T-helper 9 cell (primary cell): Measurements from ENCODE around the gene MLLT6.

Experiments
- DNase-seq: peaks from one replicate; pipeline ENCODE4 v3.0.0-alpha.2; 2020
- total RNA-seq, 2 donors: gene quantifications; one replicate each; lab custom pipeline; 2026; lab: John Stamatoyannopoulos, UW

Gene MLLT6
- 584 to 653 reads per million in 2 donors for total RNA-seq

GRCh38 chr17:38704606-38705522 lies at the start of gene MLLT6:
TSS of gene MLLT6 (plus strand) at chr17:38705273. CDS start at chr17:38705633, 360 bp downstream.
- peak; percentile 78 for DNase-seq

- no peak for DNase-seq
Observed at GRCh38 chr17:38656959-38657823, 47.9 kb upstream of the MLLT6 start.

GRCh38 chr17:38657824-38658740 lies 47.0 kb upstream of the MLLT6 start:
- DNase-seq = no peak

- DNase-seq = no peak
Observed at GRCh38 chr17:38658741-38659345, 46.2 kb upstream of the MLLT6 start.

GRCh38 chr17:38659415-38659814 lies 45.7 kb upstream of the MLLT6 start:
- no peak for DNase-seq

GRCh38 chr17:38660097-38661025 lies 44.7 kb upstream of the MLLT6 start:
- no peak for DNase-seq

DNA sequence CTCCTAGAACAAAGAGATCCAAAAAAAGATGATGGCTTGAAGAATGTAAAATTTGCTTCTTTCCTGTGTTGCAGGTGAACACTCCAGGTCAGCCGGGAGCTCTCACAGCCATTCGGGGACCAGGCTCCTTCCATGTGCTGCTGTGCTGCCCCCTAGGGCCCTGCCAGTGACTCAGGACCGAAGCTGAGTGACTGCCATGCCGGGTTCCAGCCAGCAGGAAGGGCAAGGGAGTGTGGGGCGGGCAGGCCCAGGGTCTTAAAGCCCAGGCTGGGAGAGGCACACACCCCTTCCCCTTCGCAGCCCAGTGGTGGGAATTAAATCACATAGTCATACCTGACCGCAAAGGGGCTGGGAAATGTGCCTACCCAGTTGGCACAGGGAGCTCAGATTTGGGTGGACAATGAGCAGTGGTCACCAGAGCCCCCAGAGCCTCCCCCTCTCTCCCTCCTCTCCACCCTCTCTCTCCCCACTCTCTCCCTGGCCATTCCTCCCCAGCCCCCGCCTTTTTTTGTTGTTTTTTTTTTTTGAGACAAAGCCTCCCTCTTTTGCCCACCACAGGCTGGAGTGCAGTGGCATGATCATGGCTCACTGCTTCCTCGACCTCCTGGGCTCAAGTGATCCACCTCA lies 41.8 kb upstream of the MLLT6 start:
- DNase-seq = no peak

- DNase-seq = no peak
Observed at GRCh38 chr17:38663964-38664644, 41.0 kb upstream of the MLLT6 start.

DNA sequence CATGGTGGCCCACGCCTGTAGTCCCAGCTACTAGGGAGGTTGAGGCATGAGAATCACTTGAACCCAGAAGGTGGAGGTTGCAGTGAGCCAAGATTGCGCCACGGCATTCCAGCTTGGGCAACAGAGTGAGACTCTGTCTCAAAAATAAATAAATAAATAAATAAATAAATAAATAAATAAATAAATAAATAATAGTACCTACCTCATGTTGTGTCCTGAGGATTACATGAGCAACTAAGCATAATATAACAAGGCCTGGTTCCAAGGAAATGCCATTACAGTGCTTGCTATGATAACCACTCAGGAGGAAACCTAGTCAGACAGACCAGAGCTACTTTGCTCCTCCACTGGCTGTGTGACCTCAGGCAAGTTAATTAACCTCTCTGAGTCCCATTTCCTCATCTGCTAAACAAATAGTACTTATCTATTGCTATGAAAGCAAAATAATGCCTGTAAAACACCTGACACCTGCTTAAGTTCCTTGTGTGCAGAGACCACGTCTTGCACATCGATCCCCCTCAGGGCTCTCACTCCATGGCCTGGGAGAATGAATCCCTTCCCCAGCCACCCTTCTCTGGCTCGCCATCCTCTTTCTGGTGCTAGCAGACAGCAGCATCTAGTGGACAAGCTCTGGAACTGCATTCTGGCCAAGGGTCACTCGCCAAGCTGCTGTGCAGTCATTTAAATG lies 37.8 kb upstream of the MLLT6 start:
- DNase-seq = peak; percentile 34

DNA sequence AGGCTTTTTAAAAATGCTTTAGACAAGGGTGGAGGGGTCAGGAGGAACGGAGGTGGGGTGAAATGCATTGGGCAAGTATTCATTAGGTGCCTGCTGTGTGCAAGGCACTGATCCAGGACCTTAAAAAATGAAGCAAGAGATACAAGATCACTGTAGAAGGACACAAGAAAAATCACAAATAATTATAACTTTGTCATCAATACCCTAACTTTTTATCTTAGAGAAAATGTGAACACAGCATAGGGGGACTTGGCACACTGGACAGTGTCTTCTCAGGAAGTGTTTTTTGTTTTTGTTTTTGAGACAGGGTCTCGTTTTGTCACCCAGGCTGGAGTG lies 37.3 kb upstream of the MLLT6 start:
- DNase-seq = no peak

DNA sequence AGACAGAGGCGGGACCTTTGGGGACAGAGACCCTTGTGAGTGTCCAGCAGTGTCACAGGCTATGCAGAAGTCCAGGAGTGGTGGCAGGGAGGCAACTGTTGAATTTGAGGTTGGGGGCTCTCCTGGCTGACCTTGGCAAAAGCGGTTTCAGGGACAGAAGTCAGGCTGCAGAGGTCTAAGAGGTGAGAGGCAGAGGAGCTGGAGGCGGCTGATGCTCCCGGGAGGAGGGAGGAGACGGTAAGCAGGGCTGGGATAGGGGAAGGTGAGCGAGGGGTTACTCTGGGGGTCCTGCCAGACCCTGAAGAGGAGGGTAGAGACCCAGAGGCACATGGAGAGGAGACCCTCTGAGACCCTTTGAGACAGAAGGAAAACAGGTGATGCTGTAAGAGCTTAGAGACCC lies 35.6 kb upstream of the MLLT6 start:
- DNase-seq = no peak

GRCh38 chr17:38671939-38672720 lies 32.9 kb upstream of the MLLT6 start:
- no peak for DNase-seq

- no peak for DNase-seq
Observed at GRCh38 chr17:38672788-38673706, 32.0 kb upstream of the MLLT6 start.

DNA sequence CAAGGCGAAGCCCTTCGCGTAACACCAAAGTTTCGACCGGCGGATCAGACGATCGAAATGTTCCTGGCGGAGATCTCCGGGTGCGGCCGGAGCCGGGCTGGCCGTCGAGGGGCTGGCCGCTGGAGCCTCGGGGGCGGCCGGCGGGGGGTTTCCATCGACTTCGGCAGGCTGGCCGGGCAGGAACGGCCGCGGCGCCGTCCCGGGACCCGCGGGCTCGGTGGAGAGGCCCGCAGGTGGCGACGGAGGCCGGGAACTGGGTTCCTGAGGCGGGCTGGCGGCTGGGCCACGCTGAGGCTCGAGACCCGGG lies 31.4 kb upstream of the MLLT6 start:
- no peak for DNase-seq

DNA sequence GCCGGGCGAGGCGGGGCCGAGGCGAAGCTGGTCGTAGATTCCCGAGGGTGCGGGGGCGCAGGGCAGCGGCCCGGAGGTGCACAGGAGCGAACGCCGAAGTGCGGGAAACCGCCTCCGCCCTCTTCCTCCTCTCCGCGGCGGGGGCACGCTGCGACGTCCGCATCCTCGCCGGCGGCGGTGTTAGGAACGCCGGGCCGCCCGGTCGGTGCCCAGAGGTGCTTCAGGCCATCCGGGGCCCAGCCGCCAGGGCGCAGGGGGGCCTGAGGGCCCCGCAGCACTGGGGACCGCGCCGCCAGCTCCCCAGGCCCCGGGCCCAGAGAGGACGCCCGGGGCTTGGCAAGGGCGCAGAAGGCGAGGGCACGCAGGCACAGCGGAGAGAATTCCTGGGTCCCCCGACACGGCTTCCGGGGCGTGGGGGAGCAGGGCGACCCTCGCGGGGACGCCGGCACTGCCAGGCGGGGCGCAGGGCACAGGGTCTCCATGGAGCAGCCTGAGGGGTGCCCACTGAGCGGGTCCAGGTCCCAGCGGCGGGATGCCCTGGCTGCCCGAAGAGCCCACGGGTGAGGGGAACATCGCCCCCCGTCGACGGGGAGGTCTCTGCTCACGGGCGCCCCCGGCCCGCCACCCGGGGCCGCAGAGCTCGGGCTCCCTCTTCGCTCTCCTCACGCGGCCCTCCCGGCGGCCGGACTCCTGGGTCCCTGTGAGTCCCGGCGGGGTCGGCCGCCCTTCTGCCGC lies 30.9 kb upstream of the MLLT6 start:
- DNase-seq = peak; percentile 7

DNA sequence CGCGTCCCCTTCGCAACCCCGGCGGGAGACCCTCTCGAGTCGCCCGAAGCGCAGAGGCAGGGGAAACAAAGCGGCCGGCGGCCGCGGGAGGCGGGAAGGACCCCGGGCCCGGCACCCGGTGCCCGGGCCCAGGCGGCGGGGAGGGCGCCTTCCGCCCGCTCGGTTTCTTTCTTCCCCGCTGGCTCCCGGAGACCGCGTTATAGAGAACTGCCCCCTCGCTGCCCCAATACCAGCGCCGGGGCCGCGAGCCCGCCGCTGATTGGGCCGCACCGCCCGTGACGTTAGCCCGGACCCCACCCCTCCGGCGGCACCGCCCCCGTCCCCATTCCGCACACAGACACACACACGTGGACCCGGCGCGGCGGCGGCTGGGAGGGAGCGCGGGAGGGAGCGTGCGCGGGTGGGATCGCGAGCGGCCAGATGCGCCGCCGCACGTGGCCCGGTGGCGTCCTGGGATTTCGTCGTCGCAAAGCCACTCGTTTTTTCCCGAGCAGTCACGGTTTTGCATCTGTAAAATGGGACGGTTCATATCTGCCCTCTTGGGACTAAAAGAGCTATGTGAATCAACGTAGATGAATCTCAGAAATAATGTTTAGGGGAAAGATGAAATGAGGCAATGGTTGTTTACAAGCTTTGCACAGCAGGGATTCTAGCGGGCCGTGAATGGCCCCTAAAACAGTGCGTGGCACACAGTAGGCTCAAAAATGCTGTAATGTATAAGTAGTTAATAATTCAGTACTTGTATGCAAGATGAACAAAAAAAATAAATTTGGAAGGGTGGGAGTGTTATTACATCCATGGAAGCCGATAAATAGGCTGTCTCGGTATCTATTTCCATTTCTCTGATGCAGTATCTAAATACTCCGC lies 30.1 kb upstream of the MLLT6 start, which contains the start of gene EPOP:
EPOP (minus strand) TSS at position 209 of the 867 bp plus-strand sequence. CDS start 462 bp downstream, outside the sequence.
- DNase-seq = peak; percentile 73
